Panc1 (cell line): Measurements from ENCODE around the gene ABCG2. TPM values are rescaled to one million over a fixed set of nuclear protein-coding genes. Genes with fewer than 3 reads are reported as not detected.

Source experiments
- ATAC-seq: fragments of 200-7000 bp; cut with Tn5 transposase; 2 replicates; pipeline ENCODE4 v1.9.1; 2020; ENCODE audit warnings: mild to moderate bottlenecking, moderate library complexity
- BruUV-seq: library from RNA; stranded (reverse); fragments of 400-500 nt; replicated peaks from 2 replicates; lab custom pipeline; 2021; lab: Mats Ljungman, UMichigan
- CTCF ChIA-PET: fragments of 300-600 bp; sonication (Branson Sonifier 250); formaldehyde crosslinking; loops from one replicate; lab custom pipeline; 2022; ENCODE audit warnings: antibody characterized with exemption; lab: Charles Lee
- POLR2A ChIA-PET: fragments of 300-600 bp; sonication (Branson Sonifier 250); formaldehyde crosslinking; loops from one replicate; lab custom pipeline; 2022; ENCODE audit warnings: antibody characterized with exemption; lab: Charles Lee
- DNase-seq: peaks from one replicate; pipeline ENCODE4 v3.0.0-alpha.2; 2010; ENCODE audit warnings: low read depth, low spot score
- H3K27ac ChIP-seq: 2 replicates; pipeline ENCODE4 v1.5.1; 2011; ENCODE audit warnings: mild to moderate bottlenecking, low read length, inconsistent platforms
- H3K27me3 ChIP-seq: fragments of 200-500 bp; sonication (Bioruptor generic); 2 replicates; pipeline ENCODE4 v1.6.0; 2014; ENCODE audit warnings: low read length, inconsistent platforms; ENCODE audit not compliant: control insufficient read depth, insufficient read depth
- H3K36me3 ChIP-seq: fragments of 200-500 bp; sonication (Bioruptor generic); 2 replicates; pipeline ENCODE4 v1.5.1; 2014; ENCODE audit warnings: inconsistent platforms, mild to moderate bottlenecking, low read length, moderate library complexity; ENCODE audit not compliant: control insufficient read depth, insufficient read depth
- H3K4me1 ChIP-seq: 2 replicates; pipeline ENCODE4 v1.5.1; 2011; ENCODE audit warnings: inconsistent platforms, mild to moderate bottlenecking, low read length, moderate library complexity; ENCODE audit not compliant: control insufficient read depth, insufficient read depth
- H3K4me3 ChIP-seq, 2 experiments: 2 replicates each; pipeline ENCODE4 v1.5.1; 2011 to 2012; ENCODE audit warnings: low read depth in 2 of 2, low read length in 2 of 2, mild to moderate bottlenecking in 2 of 2, inconsistent platforms in 1 of 2, moderate library complexity in 1 of 2
- H3K9me3 ChIP-seq: fragments of 200-500 bp; sonication (Bioruptor generic); 2 replicates; pipeline ENCODE4 v1.5.1; 2014; ENCODE audit warnings: low read depth, mild to moderate bottlenecking, inconsistent platforms, low read length, moderate library complexity; ENCODE audit not compliant: control insufficient read depth, insufficient read depth
- POLR2AphosphoS5 ChIP-seq: IDR thresholded peaks from 2 replicates; pipeline ENCODE4 v1.6.1; 2012; ENCODE audit warnings: mild to moderate bottlenecking, low read depth, low read length, moderate library complexity
- SIN3A ChIP-seq: IDR thresholded peaks from 2 replicates; pipeline ENCODE4 v1.6.1; 2012; ENCODE audit warnings: low read depth, mild to moderate bottlenecking, low read length, moderate library complexity, borderline replicate concordance; ENCODE audit not compliant: insufficient read depth
- TCF7L2 ChIP-seq: IDR thresholded peaks from 2 replicates; pipeline ENCODE4 v1.6.1; 2011; ENCODE audit warnings: mild to moderate bottlenecking, low read depth, low read length, inconsistent platforms
- in situ Hi-C: cut with HindIII; loops from 2 replicates; pipeline ENCODE4 v1.10.0; 2016; ENCODE audit warnings: low sequenced_read_pairs, low pct_unique_long_range_greater_than_20kb
- intact Hi-C: fragments of 100-400 bp; cut with micrococcal nuclease; formaldehyde crosslinking; loops from one replicate; pipeline ENCODE4 v1.10.0; 2022; ENCODE audit not compliant: unreplicated experiment
- total RNA-seq: library from RNA; stranded (reverse); gene quantifications from one replicate; pipeline ENCODE4 v1.2.1, GENCODE V29; 2021; ENCODE audit not compliant: unreplicated experiment
- TF ChIP-seq, protein P1 (sequence below), 2 experiments: IDR thresholded peaks; 2 replicates each; pipeline ENCODE4 v1.6.1; 2011 to 2012; ENCODE audit warnings: low read depth in 2 of 2, control low read depth in 1 of 2, low read length in 1 of 2, mild to moderate bottlenecking in 1 of 2, moderate library complexity in 1 of 2; ENCODE audit not compliant: insufficient read depth in 1 of 2
- TF ChIP-seq, protein P2 (sequence below): fragments of 450-650 bp; IDR thresholded peaks from 2 replicates; pipeline ENCODE4 v1.5.1; 2017; ENCODE audit warnings: mild to moderate bottlenecking

Gene ABCG2
- total RNA-seq, 1 experiment from 2014 or later, result 63.3 TPM

DNA sequence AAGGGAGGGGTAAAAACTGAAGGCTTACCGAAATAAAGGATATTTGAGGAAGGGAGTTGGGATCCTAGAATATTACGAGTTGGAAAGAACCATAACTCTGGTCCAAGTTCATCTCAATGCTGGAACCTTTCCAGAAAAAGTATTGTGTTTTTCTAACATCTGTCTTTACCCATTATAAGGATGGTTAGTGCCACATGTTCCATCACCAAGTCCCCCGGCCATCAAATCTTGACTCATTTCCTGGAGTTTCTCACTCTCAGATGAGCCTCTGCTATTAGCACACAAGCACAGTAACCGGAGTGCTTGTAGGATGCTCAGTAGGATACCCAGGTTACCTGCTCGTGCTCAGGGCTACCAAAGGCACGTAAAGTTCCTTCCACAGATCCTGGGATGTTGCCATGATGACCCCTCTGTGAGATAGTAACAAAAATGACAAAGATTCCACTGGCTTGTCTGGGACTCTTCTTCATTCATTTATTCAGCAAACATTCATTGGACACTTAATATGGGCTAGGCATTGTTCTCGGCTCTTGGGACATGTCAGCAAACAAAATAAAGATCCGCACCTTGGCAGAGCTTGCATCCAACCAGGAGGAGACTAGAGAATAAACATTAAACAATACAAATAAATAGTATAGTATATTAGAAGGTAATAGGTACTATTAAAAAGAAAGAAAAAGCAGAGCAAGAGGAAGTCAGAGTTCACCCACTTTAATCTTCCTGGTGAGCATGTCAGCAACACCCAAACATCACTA is 114.7 kb downstream of the ABCG2 start:
- ChIA-PET CTCF (no interaction called here), POLR2A (no interaction called here)
- H3K36me3 ChIP-seq, result 0 out of 2 replicates have a peak, but pooled peaks cover 1% of the 10 kb centered on the region
- DNase-seq (no peak), ATAC-seq (no peak)
- intact Hi-C loops, result no loop called here
- H3K9me3 ChIP-seq, result no peaks in the 10 kb centered on the region
- H3K27ac ChIP-seq, result no peak overlapping the region
- TF ChIP-seq, protein P1, sequence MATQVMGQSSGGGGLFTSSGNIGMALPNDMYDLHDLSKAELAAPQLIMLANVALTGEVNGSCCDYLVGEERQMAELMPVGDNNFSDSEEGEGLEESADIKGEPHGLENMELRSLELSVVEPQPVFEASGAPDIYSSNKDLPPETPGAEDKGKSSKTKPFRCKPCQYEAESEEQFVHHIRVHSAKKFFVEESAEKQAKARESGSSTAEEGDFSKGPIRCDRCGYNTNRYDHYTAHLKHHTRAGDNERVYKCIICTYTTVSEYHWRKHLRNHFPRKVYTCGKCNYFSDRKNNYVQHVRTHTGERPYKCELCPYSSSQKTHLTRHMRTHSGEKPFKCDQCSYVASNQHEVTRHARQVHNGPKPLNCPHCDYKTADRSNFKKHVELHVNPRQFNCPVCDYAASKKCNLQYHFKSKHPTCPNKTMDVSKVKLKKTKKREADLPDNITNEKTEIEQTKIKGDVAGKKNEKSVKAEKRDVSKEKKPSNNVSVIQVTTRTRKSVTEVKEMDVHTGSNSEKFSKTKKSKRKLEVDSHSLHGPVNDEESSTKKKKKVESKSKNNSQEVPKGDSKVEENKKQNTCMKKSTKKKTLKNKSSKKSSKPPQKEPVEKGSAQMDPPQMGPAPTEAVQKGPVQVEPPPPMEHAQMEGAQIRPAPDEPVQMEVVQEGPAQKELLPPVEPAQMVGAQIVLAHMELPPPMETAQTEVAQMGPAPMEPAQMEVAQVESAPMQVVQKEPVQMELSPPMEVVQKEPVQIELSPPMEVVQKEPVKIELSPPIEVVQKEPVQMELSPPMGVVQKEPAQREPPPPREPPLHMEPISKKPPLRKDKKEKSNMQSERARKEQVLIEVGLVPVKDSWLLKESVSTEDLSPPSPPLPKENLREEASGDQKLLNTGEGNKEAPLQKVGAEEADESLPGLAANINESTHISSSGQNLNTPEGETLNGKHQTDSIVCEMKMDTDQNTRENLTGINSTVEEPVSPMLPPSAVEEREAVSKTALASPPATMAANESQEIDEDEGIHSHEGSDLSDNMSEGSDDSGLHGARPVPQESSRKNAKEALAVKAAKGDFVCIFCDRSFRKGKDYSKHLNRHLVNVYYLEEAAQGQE (IDR thresholded peaks at IDR 0.05; ENCODE audit: insufficient read depth in 1 of 2, low read depth in 2 of 2, low read length in 1 of 2), result no peak
- TF ChIP-seq, protein P2, sequence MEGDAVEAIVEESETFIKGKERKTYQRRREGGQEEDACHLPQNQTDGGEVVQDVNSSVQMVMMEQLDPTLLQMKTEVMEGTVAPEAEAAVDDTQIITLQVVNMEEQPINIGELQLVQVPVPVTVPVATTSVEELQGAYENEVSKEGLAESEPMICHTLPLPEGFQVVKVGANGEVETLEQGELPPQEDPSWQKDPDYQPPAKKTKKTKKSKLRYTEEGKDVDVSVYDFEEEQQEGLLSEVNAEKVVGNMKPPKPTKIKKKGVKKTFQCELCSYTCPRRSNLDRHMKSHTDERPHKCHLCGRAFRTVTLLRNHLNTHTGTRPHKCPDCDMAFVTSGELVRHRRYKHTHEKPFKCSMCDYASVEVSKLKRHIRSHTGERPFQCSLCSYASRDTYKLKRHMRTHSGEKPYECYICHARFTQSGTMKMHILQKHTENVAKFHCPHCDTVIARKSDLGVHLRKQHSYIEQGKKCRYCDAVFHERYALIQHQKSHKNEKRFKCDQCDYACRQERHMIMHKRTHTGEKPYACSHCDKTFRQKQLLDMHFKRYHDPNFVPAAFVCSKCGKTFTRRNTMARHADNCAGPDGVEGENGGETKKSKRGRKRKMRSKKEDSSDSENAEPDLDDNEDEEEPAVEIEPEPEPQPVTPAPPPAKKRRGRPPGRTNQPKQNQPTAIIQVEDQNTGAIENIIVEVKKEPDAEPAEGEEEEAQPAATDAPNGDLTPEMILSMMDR, result no peak
- TF ChIP-seq POLR2AphosphoS5, result no peak
- no peak for TF ChIP-seq TCF7L2
- TF ChIP-seq SIN3A, result no peak
- BruUV-seq, result no TSS peak
- no peaks in the 10 kb centered on the region for H3K4me1 ChIP-seq
- no peaks in the 10 kb centered on the region for H3K27me3 ChIP-seq
- H3K4me3 ChIP-seq, result no peak overlapping the region
- in situ Hi-C loops, result no loop called here

- in situ Hi-C loops, result no loop called here
- BruUV-seq, result no TSS peak
- ATAC-seq, result no peak
- Histone ChIP-seq H3K36me3 (peaks cover 7% of the 10 kb centered on the region), H3K9me3 (no peaks in the 10 kb centered on the region), H3K27me3 (no peaks in the 10 kb centered on the region), H3K27ac (no peak overlapping the region), H3K4me1 (no peaks in the 10 kb centered on the region), H3K4me3 (no peak overlapping the region)
- DNase-seq, result no peak
- ChIA-PET CTCF (no interaction called here), POLR2A (no interaction called here)
- TF ChIP-seq POLR2AphosphoS5, result no peak
- no peak for TF ChIP-seq SIN3A
- no peak for TF ChIP-seq TCF7L2
- TF ChIP-seq, protein P1 (IDR thresholded peaks at IDR 0.05; ENCODE audit: insufficient read depth in 1 of 2, low read depth in 2 of 2, low read length in 1 of 2), result no peak
- TF ChIP-seq, protein P2, result no peak
- intact Hi-C loops, result no loop called here
Measured at GRCh38 chr4:88043001-88043400, 115.4 kb downstream of the ABCG2 start.
